Activated B cell treated with CpG ODN at 0.5 μM for 24 hours (primary cell): ENCODE data around the gene ALKBH5. TPM values are rescaled to one million over a fixed set of nuclear protein-coding genes. Genes with fewer than 3 reads are reported as not detected.
A peak's percentile ranks its signal among the peaks of the same experiment; 100 is the strongest.

Source experiments
- ATAC-seq: fragments of 200-7000 bp; cut with Tn5 transposase; one replicate; pipeline ENCODE4 v1.10.0; 2021; ENCODE audit warnings: low read depth, mild to moderate bottlenecking, moderate library complexity
- CTCF ChIA-PET: fragments of 350-600 bp; sonication (Branson Sonifier 250); formaldehyde crosslinking; loops from one replicate; lab custom pipeline; 2021; ENCODE audit warnings: antibody characterized with exemption; lab: Charles Lee
- POLR2A ChIA-PET: fragments of 350-600 bp; sonication (Branson Sonifier 250); formaldehyde crosslinking; loops from one replicate; lab custom pipeline; 2021; ENCODE audit warnings: antibody characterized with exemption; lab: Charles Lee
- DNase-seq: peaks from one replicate; pipeline ENCODE4 v3.0.0; 2022
- H3K27ac Mint-ChIP-seq: one replicate; pipeline ENCODE4 v1.8.0; 2020; ENCODE audit warnings: mixed read lengths
- H3K27me3 Mint-ChIP-seq: one replicate; pipeline ENCODE4 v1.8.0; 2021; ENCODE audit warnings: mixed read lengths
- H3K36me3 Mint-ChIP-seq: one replicate; pipeline ENCODE4 v1.8.0; 2021; ENCODE audit warnings: low read depth, mixed read lengths
- H3K4me1 Mint-ChIP-seq: one replicate; pipeline ENCODE4 v1.8.0; 2021; ENCODE audit warnings: mixed read lengths
- H3K4me3 Mint-ChIP-seq: one replicate; pipeline ENCODE4 v1.8.0; 2020; ENCODE audit warnings: mild to moderate bottlenecking, mixed read lengths
- H3K9me3 Mint-ChIP-seq: one replicate; pipeline ENCODE4 v1.8.0; 2020; ENCODE audit warnings: mixed read lengths
- intact Hi-C: fragments of 100-400 bp; cut with micrococcal nuclease; formaldehyde crosslinking; loops from one replicate; pipeline ENCODE4 v1.15.1; 2024
- total RNA-seq: library from RNA; stranded (reverse); gene quantifications from 2 replicates; pipeline ENCODE4 v1.2.3, GENCODE V29; 2022
- TF ChIP-seq, protein P1 (sequence below): fragments of 200-600 bp; IDR thresholded peaks from one replicate; pipeline ENCODE4 v1.8.0; 2022; ENCODE audit warnings: antibody characterized with exemption, mild to moderate bottlenecking

ALKBH5 gene
- total RNA-seq, 1 donor from 2014 or later: 74.6 TPM

GRCh38 chr17:18179196-18179595, 4.4 kb upstream of the ALKBH5 start:
- ChIA-PET CTCF (no interaction called here), POLR2A (no interaction called here)
- Mint-ChIP-seq H3K27me3 (no peaks in the 10 kb centered on the region), H3K27ac (no peak overlapping the region), H3K36me3 (peaks cover 3% of the 10 kb centered on the region), H3K4me1 (peaks cover 14% of the 10 kb centered on the region), H3K4me3 (no peak overlapping the region), H3K9me3 (no peaks in the 10 kb centered on the region)
- TF ChIP-seq, protein P1, sequence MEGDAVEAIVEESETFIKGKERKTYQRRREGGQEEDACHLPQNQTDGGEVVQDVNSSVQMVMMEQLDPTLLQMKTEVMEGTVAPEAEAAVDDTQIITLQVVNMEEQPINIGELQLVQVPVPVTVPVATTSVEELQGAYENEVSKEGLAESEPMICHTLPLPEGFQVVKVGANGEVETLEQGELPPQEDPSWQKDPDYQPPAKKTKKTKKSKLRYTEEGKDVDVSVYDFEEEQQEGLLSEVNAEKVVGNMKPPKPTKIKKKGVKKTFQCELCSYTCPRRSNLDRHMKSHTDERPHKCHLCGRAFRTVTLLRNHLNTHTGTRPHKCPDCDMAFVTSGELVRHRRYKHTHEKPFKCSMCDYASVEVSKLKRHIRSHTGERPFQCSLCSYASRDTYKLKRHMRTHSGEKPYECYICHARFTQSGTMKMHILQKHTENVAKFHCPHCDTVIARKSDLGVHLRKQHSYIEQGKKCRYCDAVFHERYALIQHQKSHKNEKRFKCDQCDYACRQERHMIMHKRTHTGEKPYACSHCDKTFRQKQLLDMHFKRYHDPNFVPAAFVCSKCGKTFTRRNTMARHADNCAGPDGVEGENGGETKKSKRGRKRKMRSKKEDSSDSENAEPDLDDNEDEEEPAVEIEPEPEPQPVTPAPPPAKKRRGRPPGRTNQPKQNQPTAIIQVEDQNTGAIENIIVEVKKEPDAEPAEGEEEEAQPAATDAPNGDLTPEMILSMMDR: no peak
- intact Hi-C loops: no loop called here
- no peak for ATAC-seq
- DNase-seq: no peak

DNA sequence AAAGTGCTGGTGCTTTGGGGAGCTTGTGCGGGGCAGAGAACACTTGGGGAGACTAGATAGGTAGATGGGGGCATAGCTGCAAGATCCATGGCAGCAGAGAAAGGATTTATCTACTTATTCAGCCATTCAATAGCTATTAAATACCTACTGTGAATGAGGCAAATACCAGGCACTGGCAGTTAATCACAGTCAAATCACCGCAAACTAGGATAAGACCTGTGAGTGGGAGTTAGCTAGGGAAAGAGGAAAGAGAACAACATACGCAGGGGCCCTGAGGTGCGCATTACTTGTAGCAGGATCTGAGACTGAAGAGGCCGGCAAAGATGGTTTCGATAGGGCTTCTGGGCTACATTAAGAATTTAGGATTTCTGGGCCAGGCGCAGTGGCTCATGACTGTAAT, 3.8 kb upstream of the ALKBH5 start:
- TF ChIP-seq, protein P1: no peak
- H3K27me3 Mint-ChIP-seq: no peaks in the 10 kb centered on the region
- peaks cover 7% of the 10 kb centered on the region for H3K36me3 Mint-ChIP-seq
- no peaks in the 10 kb centered on the region for H3K9me3 Mint-ChIP-seq
- ATAC-seq: no peak
- H3K4me1 Mint-ChIP-seq: peaks cover 15% of the 10 kb centered on the region
- ChIA-PET POLR2A (interaction anchor here (0.7 kb wide), 1 partner anchor 11 kb away, joined by 11 read pairs; no protein-coding TSS in a partner anchor), CTCF (no interaction called here)
- H3K4me3 Mint-ChIP-seq: no peak overlapping the region
- no peak overlapping the region for H3K27ac Mint-ChIP-seq
- DNase-seq: no peak
- intact Hi-C loops: no loop called here

GRCh38 chr17:18181358-18181757, 2.3 kb upstream of the ALKBH5 start:
- DNase-seq: no peak
- Mint-ChIP-seq H3K4me3 (peak overlapping the region; percentile 98), H3K27ac (no peak overlapping the region), H3K36me3 (peaks cover 13% of the 10 kb centered on the region), H3K9me3 (no peaks in the 10 kb centered on the region), H3K27me3 (no peaks in the 10 kb centered on the region), H3K4me1 (peaks cover 25% of the 10 kb centered on the region)
- POLR2A ChIA-PET: interaction anchor here (0.7 to 4.2 kb wide), 4 partner anchors 22 to 416 kb away, joined by 3 to 43 read pairs (median 4); no protein-coding TSS in a partner anchor
- ATAC-seq: no peak
- CTCF ChIA-PET: no interaction called here
- TF ChIP-seq, protein P1: no peak
- intact Hi-C loops: no loop called here

GRCh38 chr17:18182110-18182977, 1.3 kb upstream of the ALKBH5 start:
- intact Hi-C loops: loop anchor here (2.0 kb wide), 2 partner anchors 34 to 144 kb away; partner anchors contain the start of genes ATPAF2 and GID4
- TF ChIP-seq, protein P1: no peak
- CTCF ChIA-PET: no interaction called here

DNA sequence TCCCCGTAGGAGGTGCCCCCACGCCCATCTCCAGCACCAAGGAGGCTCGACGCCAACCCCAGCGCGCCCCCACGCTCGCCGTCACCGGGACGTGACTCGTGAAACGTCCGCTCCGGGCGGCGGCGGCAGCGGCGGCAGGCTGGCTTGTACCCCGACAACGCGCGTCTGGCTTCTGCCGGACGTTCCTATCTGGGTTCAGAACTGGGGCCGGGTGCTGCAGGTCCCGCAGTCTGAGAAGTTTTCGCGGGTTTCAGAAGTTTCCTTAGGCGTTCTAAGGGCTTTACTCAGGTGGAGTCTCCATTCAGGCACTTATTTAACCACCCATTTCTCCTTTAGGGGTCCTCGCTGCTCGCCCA, 672 bp upstream of the ALKBH5 start:
- ChIA-PET CTCF (no interaction called here), POLR2A (interaction anchor here (0.7 to 4.2 kb wide), 23 partner anchors 10 to 1973 kb away, joined by 3 to 43 read pairs (median 4); partner anchors contain the start of genes AKAP10, DRG2, LLGL1 and MAPK7)
- ATAC-seq: peak; percentile 43
- peak; percentile 81 for DNase-seq
- Mint-ChIP-seq H3K4me3 (peak overlapping the region; percentile 98), H3K9me3 (no peaks in the 10 kb centered on the region), H3K4me1 (peaks cover 41% of the 10 kb centered on the region), H3K27me3 (no peaks in the 10 kb centered on the region), H3K36me3 (peaks cover 18% of the 10 kb centered on the region), H3K27ac (peak overlapping the region; percentile 99)
- TF ChIP-seq, protein P1: no peak
- intact Hi-C loops: loop anchor here (1.0 to 2.0 kb wide), 10 partner anchors 25 to 150 kb away; partner anchors contain the start of genes ATPAF2, DRG2, GID4 and LLGL1

More at GRCh38 chr17:18182110-18182977, 1.3 kb upstream of the ALKBH5 start:
- Mint-ChIP-seq H3K27ac (peak overlapping the region; percentile 99), H3K4me1 (peaks cover 35% of the 10 kb centered on the region), H3K4me3 (peak overlapping the region; percentile 98), H3K9me3 (no peaks in the 10 kb centered on the region), H3K27me3 (no peaks in the 10 kb centered on the region), H3K36me3 (peaks cover 18% of the 10 kb centered on the region)
- ATAC-seq: no peak
- POLR2A ChIA-PET: interaction anchor here (0.7 to 4.2 kb wide), 19 partner anchors 11 to 1795 kb away, joined by 3 to 43 read pairs (median 3); partner anchors contain the start of genes AKAP10, DRG2, LLGL1 and SHMT1
- DNase-seq: no peak
